Peyer's patch (tissue), 4 donors: ENCODE measurements around the gene EPC2. TPM values are rescaled to one million over a fixed set of nuclear protein-coding genes. Genes with fewer than 3 reads are reported as not detected.

Source experiments
- DNase-seq, 3 donors: peaks; one replicate each; pipeline ENCODE4 v3.0.0-alpha.2; 2017 to 2019
- H3K27ac ChIP-seq, 4 donors: fragments of 200-600 bp; sonication (generic); one replicate each; pipeline ENCODE4 v1.5.1; 2016 to 2019
- H3K27me3 ChIP-seq, 2 donors: fragments of 200-600 bp; sonication (generic); one replicate each; pipeline ENCODE4 v1.5.1; 2019
- H3K36me3 ChIP-seq, 3 donors: fragments of 200-600 bp; sonication (generic); one replicate each; pipeline ENCODE4 v1.5.1; 2016 to 2019
- H3K4me1 ChIP-seq, 4 donors: fragments of 200-600 bp; sonication (generic); one replicate each; pipeline ENCODE4 v1.5.1; 2016 to 2019
- H3K4me3 ChIP-seq, 4 donors: fragments of 200-600 bp; sonication (generic); 1 replicate in 3 of 4; 2 replicates in 1 of 4; pipeline ENCODE4 v1.5.1; 2016 to 2019; ENCODE audit warnings: mild to moderate bottlenecking in 1 of 4
- H3K9me3 ChIP-seq, 4 donors: fragments of 200-600 bp; sonication (generic); one replicate each; pipeline ENCODE4 v1.5.1; 2016 to 2019; ENCODE audit warnings: mild to moderate bottlenecking in 1 of 4
- POLR2A ChIP-seq, 2 donors: fragments of 450-650 bp; IDR thresholded peaks; one replicate each; pipeline ENCODE4 v1.5.1; 2017; ENCODE audit warnings: antibody characterized with exemption in 2 of 2, mild to moderate bottlenecking in 2 of 2, moderate library complexity in 2 of 2
- small RNA-seq, 2 donors: library from RNA; depleted of rRNA; stranded (forward); fragments of <200 nt; gene quantifications; one replicate each; pipeline ENCODE3, GENCODE V24; 2016
- total RNA-seq, 4 donors: library from RNA; depleted of rRNA; stranded (reverse); fragments of >200 nt; gene quantifications; one replicate each; pipeline ENCODE4 v1.1.0, GENCODE V29; 2016
- TF ChIP-seq, protein P1 (sequence below), 6 experiments: fragments of 450-650 bp in 4 of 6; fragments of 200-600 bp in 2 of 6; sonication (generic) in 1 of 6; IDR thresholded peaks; one replicate each; pipeline ENCODE4 v1.5.1; 2017 to 2019; ENCODE audit warnings: antibody characterized with exemption in 6 of 6, mild to moderate bottlenecking in 3 of 6, moderate library complexity in 1 of 6

EPC2 gene
- total RNA-seq, 4 donors from 2014 or later = 22.6 to 70.1 (median 28.3) TPM

DNA sequence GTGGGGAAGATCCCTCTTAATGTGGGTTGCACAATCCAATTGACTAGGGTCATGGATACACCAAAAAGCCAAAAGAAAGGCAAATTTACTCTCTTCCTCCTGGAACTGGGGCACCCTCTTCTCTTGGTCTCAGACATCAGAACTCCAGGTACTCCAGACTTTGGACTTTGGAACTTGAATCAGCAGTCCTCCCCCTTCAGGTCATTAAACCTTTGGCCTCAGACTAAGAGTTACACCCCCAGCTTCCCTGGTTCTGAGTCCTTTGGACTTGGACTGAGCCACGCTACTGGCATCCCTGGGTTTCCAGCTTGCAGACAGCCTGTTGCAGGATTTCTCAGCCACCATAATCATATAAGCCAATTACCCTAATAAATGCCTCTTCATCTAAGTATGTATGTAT, 179.6 kb downstream of the EPC2 start:
- no peak for DNase-seq
- no peak overlapping the region for H3K4me3 ChIP-seq
- H3K27me3 ChIP-seq = no peaks in the 10 kb centered on the region
- no peak for TF ChIP-seq POLR2A (IDR thresholded peaks at IDR 0.05)
- TF ChIP-seq, protein P1, sequence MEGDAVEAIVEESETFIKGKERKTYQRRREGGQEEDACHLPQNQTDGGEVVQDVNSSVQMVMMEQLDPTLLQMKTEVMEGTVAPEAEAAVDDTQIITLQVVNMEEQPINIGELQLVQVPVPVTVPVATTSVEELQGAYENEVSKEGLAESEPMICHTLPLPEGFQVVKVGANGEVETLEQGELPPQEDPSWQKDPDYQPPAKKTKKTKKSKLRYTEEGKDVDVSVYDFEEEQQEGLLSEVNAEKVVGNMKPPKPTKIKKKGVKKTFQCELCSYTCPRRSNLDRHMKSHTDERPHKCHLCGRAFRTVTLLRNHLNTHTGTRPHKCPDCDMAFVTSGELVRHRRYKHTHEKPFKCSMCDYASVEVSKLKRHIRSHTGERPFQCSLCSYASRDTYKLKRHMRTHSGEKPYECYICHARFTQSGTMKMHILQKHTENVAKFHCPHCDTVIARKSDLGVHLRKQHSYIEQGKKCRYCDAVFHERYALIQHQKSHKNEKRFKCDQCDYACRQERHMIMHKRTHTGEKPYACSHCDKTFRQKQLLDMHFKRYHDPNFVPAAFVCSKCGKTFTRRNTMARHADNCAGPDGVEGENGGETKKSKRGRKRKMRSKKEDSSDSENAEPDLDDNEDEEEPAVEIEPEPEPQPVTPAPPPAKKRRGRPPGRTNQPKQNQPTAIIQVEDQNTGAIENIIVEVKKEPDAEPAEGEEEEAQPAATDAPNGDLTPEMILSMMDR (IDR thresholded peaks at IDR 0.05) = no peak
- no peaks in the 10 kb centered on the region for H3K4me1 ChIP-seq
- no peaks in the 10 kb centered on the region for H3K9me3 ChIP-seq
- H3K27ac ChIP-seq = no peak overlapping the region
- H3K36me3 ChIP-seq = no peaks in the 10 kb centered on the region

DNA sequence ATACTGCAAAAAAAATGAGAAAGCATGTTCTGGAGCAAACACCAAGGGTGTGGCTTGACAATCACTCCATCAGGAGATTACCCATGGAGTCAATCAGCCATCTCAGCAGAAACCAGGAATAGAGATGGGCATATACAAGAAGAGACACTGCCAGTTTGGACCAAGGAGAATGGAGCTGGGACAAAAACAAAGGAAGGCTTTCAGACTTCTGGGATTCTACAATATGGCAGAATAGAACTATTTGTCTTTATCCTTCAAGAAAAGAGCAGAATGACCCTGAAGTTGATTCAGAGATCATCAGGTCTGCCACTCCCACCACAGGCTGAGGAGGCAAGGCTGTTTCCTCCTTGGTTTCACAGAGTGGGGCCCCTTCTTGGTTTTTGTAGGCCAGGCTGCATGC, 182.2 kb downstream of the EPC2 start:
- Histone ChIP-seq H3K27ac (no peak overlapping the region), H3K4me1 (no peaks in the 10 kb centered on the region), H3K4me3 (no peak overlapping the region), H3K9me3 (no peaks in the 10 kb centered on the region), H3K36me3 (no peaks in the 10 kb centered on the region), H3K27me3 (no peaks in the 10 kb centered on the region)
- DNase-seq = no peak
- no peak for TF ChIP-seq POLR2A (IDR thresholded peaks at IDR 0.05)
- TF ChIP-seq, protein P1 (IDR thresholded peaks at IDR 0.05) = no peak

DNA sequence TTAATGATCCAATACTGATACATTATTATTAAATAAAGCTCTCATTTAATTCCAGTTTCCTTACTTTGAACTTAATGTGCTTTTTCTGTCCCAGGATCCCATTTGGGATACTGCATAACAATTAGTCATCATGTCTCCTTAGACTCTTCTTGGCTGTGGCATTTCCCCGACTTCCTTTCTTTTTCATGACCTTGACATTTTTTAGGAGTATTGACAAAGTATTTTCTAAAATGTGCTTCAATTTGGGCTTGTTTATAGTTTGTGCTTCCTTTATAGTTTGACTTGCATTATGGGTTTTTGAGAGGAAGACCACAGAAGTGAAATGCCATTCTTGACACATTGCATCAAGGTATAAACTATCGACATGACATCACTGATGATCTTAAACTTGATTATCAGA, 184.4 kb downstream of the EPC2 start:
- no peak overlapping the region for H3K27ac ChIP-seq
- no peaks in the 10 kb centered on the region for H3K36me3 ChIP-seq
- H3K27me3 ChIP-seq = no peaks in the 10 kb centered on the region
- TF ChIP-seq POLR2A (IDR thresholded peaks at IDR 0.05) = no peak
- TF ChIP-seq, protein P1 (IDR thresholded peaks at IDR 0.05) = no peak
- H3K4me3 ChIP-seq = no peak overlapping the region
- no peaks in the 10 kb centered on the region for H3K4me1 ChIP-seq
- H3K9me3 ChIP-seq = no peaks in the 10 kb centered on the region
- DNase-seq = no peak

DNA sequence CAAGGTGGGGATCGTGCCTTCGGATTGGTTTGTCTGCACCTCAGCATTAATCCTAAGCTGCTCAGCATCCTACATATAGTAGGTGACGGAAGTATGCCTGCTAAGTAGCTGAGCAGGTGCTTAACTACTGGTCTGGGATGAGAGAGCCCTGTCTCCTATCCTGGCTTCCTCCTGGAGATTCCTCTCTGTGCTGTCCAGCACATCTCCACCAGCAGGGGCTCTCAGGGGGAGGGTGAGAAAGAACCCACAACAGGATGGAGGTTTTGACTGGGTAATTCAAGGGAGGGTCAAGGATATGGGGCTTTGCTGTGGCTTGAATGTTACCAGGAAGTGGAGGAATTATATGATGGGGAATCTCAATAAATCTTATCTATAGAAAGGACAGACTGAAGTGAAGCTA, 185.1 kb downstream of the EPC2 start:
- no peak for DNase-seq
- no peaks in the 10 kb centered on the region for H3K36me3 ChIP-seq
- no peaks in the 10 kb centered on the region for H3K27me3 ChIP-seq
- no peak overlapping the region for H3K4me3 ChIP-seq
- H3K9me3 ChIP-seq = no peaks in the 10 kb centered on the region
- H3K4me1 ChIP-seq = no peaks in the 10 kb centered on the region
- no peak for TF ChIP-seq POLR2A (IDR thresholded peaks at IDR 0.05)
- TF ChIP-seq, protein P1 (IDR thresholded peaks at IDR 0.05) = no peak
- no peak overlapping the region for H3K27ac ChIP-seq

DNA sequence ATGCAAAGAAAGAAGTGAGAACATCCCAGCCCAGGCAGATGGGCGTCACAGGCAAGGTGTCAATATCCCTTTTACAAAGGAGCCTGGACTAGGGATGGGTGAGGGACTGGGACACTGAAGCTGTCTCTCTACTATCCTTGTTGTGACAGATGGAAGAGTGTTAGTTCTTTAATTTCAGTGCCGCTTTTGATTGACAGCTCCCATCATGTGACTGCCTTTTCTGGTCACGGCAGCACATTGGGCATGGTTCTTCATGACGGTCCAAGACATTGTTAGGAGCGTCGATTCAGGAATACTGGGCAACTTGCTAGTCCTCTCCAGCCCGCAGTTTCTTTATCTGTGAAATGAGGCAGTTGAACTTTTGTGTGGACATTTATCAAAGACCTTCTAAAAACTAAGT, 188.1 kb downstream of the EPC2 start:
- Histone ChIP-seq H3K9me3 (no peaks in the 10 kb centered on the region), H3K4me3 (no peak overlapping the region), H3K27ac (no peak overlapping the region), H3K36me3 (no peaks in the 10 kb centered on the region), H3K27me3 (no peaks in the 10 kb centered on the region), H3K4me1 (no peaks in the 10 kb centered on the region)
- TF ChIP-seq, protein P1 (IDR thresholded peaks at IDR 0.05) = no peak
- TF ChIP-seq POLR2A (IDR thresholded peaks at IDR 0.05) = no peak
- no peak for DNase-seq

Small RNA genes lying within 50 kb of the gene (small RNA-seq; reads per million reads assigned to genes)
- gene RNU2-9P = 0 reads per million in 2 donors
- gene RPS29P8 = 0 reads per million in 2 donors

Other genes starting within 250 kb of the EPC2 start
- gene KIF5C, start 230.5 kb downstream of the EPC2 start, total RNA-seq = 1 to 10 TPM; 1.2 to 7.4 (median 1.9) TPM